Neuron (in vitro differentiated cells): Measurements from ENCODE around the gene ESYT2.

Source experiments
- H2AFZ ChIP-seq: one replicate; pipeline ENCODE4 v1.6.1; 2013; ENCODE audit warnings: low read depth, mild to moderate bottlenecking, inconsistent platforms, low read length, moderate library complexity
- H3K27me3 ChIP-seq: one replicate; pipeline ENCODE4 v1.6.1; 2013; ENCODE audit warnings: low read length; ENCODE audit not compliant: insufficient read depth
- H3K36me3 ChIP-seq: one replicate; pipeline ENCODE4 v1.6.1; 2013; ENCODE audit warnings: low read length; ENCODE audit not compliant: insufficient read depth
- H3K4me1 ChIP-seq: one replicate; pipeline ENCODE4 v1.6.1; 2013; ENCODE audit warnings: low read length; ENCODE audit not compliant: insufficient read depth
- H3K4me3 ChIP-seq: 2 replicates; pipeline ENCODE4 v1.5.1; 2013; ENCODE audit warnings: mild to moderate bottlenecking, low read length, moderate library complexity
- H3K9me3 ChIP-seq: one replicate; pipeline ENCODE4 v1.6.1; 2013; ENCODE audit warnings: low read length

ESYT2 gene

DNA sequence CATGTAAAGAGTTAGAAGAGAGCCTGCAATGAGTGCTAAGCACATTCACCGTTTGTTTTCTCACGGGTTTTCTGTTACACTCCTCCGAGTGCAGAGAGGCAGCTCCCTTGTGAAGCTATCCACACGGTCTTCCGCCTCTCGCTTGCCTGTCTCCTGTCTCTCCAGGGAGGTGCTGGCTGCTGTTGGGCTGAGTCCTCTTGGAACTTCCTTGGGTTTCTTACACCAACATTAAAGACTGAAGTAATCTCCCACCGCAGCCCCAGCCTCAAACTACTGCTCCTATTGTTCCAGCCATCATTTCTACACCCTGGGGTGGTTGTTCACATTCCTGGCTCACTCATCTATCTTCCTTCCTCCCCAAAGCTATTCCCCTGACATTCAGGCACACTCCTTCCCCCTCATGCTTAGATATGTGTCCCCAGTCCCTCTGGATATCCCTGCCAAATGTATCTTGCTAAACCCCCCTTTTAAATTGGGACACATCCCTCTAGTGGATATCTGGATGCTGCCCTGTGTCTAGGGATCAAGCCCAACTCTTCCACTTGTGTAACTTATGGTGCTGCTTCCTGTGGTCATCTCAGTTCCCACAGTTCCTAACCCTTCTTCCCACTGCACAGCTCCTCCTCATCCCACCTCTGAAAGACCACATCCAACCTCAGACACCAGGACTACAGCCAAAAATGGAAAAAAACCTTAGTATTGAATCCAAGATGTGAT, 14.1 kb downstream of the ESYT2 start:
- Histone ChIP-seq H3K9me3 (no peaks in the 10 kb centered on the region), H3K4me1 (peaks cover 11% of the 10 kb centered on the region), H3K4me3 (no peak overlapping the region), H2AFZ (no peak overlapping the region), H3K27me3 (no peaks in the 10 kb centered on the region), H3K36me3 (no peaks in the 10 kb centered on the region)

DNA sequence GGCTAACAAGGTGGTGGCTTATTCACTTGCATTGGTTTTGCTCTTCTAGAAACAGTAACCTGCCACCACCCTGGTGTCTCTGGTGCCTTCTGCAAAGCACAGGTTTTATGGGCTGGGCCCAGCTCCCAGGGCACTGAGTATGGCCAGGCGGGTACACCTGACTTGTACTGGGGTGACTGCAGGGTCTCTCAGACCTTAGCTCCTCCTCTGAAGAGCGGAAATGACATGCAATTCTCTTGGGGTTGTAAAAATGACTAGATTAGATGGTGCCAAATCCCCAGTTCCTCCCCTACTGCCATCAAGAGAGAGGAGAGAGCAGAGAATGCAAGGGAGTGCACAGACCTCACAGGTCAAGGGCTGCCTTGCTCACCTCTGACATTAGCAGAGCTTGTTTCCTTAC, 14.7 kb downstream of the ESYT2 start:
- H2AFZ ChIP-seq: no peak overlapping the region
- no peak overlapping the region for H3K4me3 ChIP-seq
- no peaks in the 10 kb centered on the region for H3K36me3 ChIP-seq
- peaks cover 11% of the 10 kb centered on the region for H3K4me1 ChIP-seq
- H3K27me3 ChIP-seq: no peaks in the 10 kb centered on the region
- no peaks in the 10 kb centered on the region for H3K9me3 ChIP-seq

DNA sequence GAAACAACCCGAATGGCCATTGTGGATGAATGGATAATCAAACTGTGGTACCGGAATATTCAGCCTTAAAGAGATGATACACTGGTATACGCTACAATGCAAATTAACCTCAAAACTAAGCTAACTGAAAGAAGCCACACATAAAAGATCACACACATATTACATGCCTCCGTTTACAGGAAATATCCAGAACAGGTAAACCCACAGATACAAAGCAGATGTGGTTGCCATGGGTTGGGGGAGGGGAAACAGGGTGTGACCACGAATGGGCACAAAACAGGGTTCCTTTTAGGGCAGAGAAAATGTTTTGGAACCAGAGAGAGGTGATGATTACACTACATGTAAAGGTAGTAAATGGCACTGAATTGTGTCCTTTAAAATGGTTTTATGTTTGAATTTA, 16.6 kb downstream of the ESYT2 start:
- no peak overlapping the region for H3K4me3 ChIP-seq
- no peaks in the 10 kb centered on the region for H3K36me3 ChIP-seq
- no peaks in the 10 kb centered on the region for H3K4me1 ChIP-seq
- H3K27me3 ChIP-seq: no peaks in the 10 kb centered on the region
- no peak overlapping the region for H2AFZ ChIP-seq
- H3K9me3 ChIP-seq: no peaks in the 10 kb centered on the region

DNA sequence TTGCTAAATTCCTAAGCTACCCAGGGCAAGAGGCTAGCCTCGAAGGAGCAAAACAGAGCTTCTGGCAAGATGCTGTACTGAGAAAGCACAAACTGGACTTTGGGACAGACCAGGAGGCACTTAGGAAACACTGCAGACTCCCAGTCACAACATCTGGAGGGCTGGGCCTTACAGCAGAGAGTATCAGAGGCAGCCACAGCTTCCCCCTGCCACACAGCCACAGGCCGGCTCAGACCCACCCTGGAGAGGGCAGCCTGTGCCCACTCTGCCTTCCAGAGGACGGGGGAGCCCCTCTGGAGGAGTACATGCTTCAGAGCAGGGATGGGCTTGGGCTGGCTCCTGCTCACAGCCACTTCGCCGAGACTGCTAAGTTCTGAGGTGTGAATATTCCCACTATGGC, 17.4 kb downstream of the ESYT2 start:
- no peaks in the 10 kb centered on the region for H3K36me3 ChIP-seq
- no peaks in the 10 kb centered on the region for H3K4me1 ChIP-seq
- no peaks in the 10 kb centered on the region for H3K27me3 ChIP-seq
- no peak overlapping the region for H2AFZ ChIP-seq
- no peaks in the 10 kb centered on the region for H3K9me3 ChIP-seq
- H3K4me3 ChIP-seq: no peak overlapping the region

DNA sequence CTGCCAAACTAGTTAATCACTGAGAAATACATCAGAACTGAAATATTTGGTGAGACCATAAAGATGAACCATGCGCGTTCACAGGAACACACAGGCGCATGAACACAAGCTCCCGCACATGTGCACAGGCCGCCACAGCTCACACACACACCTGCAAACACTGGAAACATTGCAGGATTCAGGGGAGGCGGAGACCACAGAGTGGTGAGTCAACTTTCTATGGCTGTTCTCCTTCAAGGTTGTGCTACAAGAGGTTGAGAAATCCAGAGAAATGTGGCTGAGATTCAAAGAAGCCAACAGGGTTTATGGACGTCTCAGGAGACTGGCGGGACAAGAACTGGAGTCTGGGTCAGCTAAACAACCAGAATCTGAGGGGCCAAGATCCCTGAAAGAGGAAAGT, 17.8 kb downstream of the ESYT2 start:
- H3K4me3 ChIP-seq: no peak overlapping the region
- no peaks in the 10 kb centered on the region for H3K4me1 ChIP-seq

DNA sequence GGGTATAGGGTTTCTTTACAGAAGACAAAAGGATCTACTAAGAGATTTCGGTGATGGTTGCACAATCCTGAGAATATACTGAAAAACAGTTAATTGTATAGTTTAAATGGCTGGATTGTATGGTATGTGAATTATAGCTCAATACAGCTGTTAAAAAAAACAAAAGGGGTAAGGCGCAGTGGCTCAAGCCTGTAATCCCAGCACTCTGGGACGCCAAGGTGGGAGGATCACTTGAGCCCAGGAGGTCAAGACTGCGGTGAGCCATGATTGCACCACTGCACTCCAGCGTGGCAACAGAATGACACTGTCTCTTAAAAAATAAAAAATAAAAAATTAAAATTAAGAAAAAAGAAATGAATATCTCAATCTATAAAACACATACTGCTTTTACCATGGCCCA, 18.5 kb downstream of the ESYT2 start:
- Histone ChIP-seq H3K27me3 (no peaks in the 10 kb centered on the region), H3K9me3 (no peaks in the 10 kb centered on the region), H2AFZ (no peak overlapping the region), H3K36me3 (no peaks in the 10 kb centered on the region), H3K4me1 (no peaks in the 10 kb centered on the region), H3K4me3 (no peak overlapping the region)

More for the DNA sequence above, 17.8 kb downstream of the ESYT2 start:
- Histone ChIP-seq H3K36me3 (no peaks in the 10 kb centered on the region), H3K27me3 (no peaks in the 10 kb centered on the region), H2AFZ (no peak overlapping the region), H3K9me3 (no peaks in the 10 kb centered on the region)

DNA sequence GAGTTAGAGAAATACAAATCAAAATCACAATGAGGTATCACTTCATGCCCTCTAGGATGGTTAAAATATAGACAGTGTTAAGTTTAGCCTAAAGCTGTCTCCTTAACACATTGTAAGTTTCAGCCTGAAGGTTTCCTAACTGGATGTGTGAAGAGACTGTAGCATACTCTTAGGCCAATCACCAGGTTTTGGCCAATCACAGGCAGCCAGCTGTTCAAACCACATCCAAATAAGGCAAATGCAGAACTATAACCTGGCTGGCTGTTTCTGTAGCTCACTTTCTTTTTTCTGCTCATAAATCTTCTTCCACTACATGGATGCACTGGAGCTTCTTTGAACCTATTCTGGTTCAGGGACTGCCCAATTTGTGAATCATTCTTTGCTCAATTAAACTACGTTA, 19.7 kb downstream of the ESYT2 start:
- Histone ChIP-seq H3K36me3 (no peaks in the 10 kb centered on the region), H2AFZ (no peak overlapping the region), H3K4me3 (no peak overlapping the region), H3K4me1 (no peaks in the 10 kb centered on the region), H3K27me3 (no peaks in the 10 kb centered on the region), H3K9me3 (peaks cover 2% of the 10 kb centered on the region)

DNA sequence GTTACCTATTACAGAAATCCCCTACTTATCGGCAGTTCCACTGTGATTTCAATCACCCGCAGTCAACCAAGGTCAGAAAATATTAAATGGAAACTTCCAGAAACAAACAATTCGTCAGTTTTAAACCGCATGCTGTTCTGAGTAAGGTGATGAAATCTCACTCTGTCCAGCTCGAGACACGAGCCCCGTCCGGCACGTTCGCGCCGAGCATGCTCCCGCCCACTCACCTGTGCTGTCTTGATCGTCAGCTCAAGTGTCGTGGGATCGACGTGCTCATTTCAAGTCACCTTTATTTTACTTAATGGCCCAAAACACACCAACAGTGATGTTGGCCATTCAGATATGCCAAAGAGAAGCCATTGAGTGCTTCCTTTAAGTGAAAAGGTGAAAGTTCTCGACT, 21.2 kb downstream of the ESYT2 start:
- Histone ChIP-seq H3K27me3 (no peaks in the 10 kb centered on the region), H3K4me3 (no peak overlapping the region), H3K36me3 (no peaks in the 10 kb centered on the region), H3K4me1 (no peaks in the 10 kb centered on the region), H2AFZ (no peak overlapping the region), H3K9me3 (peaks cover 5% of the 10 kb centered on the region)

DNA sequence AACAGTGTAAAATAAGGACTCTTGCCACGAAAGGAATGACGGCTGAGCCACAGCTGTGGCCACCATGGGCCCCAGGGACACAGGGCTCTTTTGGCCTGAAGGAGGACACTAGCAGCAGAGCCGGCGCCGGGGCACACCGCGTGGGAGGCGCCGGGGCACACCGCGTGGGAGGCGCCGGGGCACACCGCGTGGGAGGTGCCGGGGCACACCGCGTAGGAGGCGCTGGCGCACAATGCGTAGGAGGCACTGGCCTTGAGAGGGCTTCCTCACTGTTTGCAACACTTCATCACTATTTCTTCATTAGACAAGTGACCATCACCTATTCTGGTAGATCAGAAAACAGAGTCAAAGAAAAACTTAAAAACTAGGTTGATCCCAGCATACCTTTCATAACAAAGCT, 23.4 kb downstream of the ESYT2 start:
- Histone ChIP-seq H3K36me3 (no peaks in the 10 kb centered on the region), H3K4me1 (no peaks in the 10 kb centered on the region), H2AFZ (no peak overlapping the region), H3K4me3 (no peak overlapping the region), H3K9me3 (peaks cover 5% of the 10 kb centered on the region), H3K27me3 (no peaks in the 10 kb centered on the region)

DNA sequence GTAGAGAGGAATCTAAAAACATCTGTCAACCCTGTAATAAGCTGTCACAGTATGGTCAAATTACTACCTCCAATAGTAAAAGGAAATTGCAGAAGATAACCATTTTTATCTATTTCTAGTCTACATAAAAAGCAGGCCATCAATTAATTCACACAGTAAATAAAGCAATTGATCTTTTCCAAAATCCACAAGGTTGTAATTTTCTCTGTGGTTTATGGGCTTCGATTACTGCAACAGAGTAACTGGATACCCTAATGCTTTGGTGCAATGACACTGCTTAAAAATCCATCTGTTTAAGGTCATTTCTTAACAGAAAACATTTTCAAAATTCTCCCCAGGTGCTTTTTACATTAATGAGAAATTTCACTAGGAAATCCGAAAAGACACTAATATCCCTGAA, 23.9 kb downstream of the ESYT2 start:
- H2AFZ ChIP-seq: no peak overlapping the region
- H3K27me3 ChIP-seq: no peaks in the 10 kb centered on the region

DNA sequence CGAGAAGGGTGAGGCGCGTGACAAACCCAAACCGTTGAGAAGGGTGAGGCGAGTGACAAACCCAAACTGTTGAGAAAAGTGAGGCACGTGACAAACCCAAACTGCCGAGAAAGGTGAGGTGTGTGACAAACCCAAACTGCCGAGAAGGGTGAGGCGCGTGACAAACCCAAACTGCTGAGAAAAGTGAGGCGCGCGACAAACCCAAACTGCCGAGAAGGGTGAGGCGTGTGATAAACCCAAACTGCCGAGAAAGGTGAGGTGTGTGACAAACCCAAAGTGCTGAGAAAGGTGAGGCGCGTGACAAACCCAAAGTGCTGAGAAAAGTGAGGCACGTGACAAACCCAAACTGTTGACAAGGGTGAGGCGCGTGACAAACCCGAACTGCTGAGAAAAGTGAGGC, 25.0 kb downstream of the ESYT2 start:
- Histone ChIP-seq H3K4me1 (no peaks in the 10 kb centered on the region), H3K27me3 (no peaks in the 10 kb centered on the region), H3K36me3 (no peaks in the 10 kb centered on the region), H3K4me3 (no peak overlapping the region), H2AFZ (no peak overlapping the region), H3K9me3 (peaks cover 5% of the 10 kb centered on the region)

More for the DNA sequence above, 23.9 kb downstream of the ESYT2 start:
- no peaks in the 10 kb centered on the region for H3K4me1 ChIP-seq
- no peaks in the 10 kb centered on the region for H3K36me3 ChIP-seq
- peaks cover 5% of the 10 kb centered on the region for H3K9me3 ChIP-seq
- no peak overlapping the region for H3K4me3 ChIP-seq

DNA sequence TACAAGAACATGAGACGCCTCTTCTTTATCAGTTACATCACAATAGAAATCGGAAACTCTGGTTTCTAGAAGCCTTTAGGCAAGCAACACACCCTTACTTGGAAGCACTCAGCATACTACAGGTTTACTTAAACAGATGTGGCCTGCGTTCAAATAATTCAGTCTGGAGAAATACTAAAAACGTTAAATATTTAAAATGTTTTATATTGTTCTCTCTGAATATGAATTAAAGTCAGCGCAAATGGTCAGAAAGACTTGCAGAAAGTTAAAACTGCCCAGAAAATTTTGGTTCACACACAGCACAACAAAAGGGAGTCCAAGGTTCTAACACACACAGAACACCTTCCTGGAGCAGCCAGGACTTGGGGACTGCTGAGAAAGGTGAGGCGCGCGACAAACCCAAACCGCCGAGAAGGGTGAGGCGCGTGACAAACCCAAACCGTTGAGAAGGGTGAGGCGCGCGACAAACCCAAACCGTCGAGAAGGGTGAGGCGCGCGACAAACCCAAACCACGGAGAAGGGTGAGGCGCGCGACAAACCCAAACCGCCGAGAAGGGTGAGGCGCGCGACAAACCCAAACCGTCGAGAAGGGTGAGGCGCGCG, 25.8 kb downstream of the ESYT2 start:
- Histone ChIP-seq H3K9me3 (peaks cover 5% of the 10 kb centered on the region), H3K4me3 (no peak overlapping the region), H2AFZ (no peak overlapping the region), H3K4me1 (no peaks in the 10 kb centered on the region), H3K27me3 (no peaks in the 10 kb centered on the region), H3K36me3 (no peaks in the 10 kb centered on the region)

DNA sequence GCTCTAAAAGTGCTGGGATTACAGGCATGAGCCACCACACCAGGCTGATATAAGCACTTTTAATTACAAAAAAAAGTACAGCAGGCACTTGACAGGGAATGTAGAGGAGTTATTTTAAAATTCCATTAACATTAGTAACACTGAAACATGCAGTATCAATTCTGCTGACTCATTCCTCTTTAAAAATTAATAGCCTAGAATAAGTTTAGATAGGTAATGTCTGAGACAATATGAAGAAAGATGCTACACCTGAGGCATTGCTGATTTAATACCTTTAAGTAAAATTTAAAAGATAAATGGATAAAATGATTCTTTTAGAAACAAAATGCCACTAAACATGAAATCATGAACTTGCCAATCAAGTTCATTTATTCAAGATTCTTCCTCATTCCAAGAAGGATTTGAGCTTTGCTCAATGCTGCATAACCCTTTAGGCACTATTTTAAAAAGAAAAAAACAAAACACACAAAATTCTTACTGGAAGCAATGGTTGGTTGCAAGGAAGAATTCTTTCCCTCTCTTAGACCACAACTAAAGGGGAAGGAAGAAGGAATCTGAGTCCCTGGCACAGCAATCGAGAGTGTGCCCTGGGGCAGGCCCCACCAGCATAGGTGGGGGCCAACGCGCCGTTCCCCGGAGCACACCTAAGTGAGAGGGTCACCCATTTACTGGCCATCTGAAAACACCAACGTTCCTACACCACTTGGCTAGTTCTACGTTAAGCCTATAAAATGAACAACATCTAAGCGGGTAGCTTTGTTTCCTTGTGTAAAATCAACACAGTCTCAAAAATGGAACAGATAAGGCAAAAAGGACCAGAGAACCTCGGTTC, 26.6 kb downstream of the ESYT2 start:
- Histone ChIP-seq H3K4me1 (no peaks in the 10 kb centered on the region), H3K27me3 (no peaks in the 10 kb centered on the region), H3K36me3 (peaks cover 2% of the 10 kb centered on the region), H3K4me3 (no peak overlapping the region), H3K9me3 (peaks cover 5% of the 10 kb centered on the region), H2AFZ (no peak overlapping the region)
